Coronary artery (tissue), 2 donors: ENCODE measurements around the gene EFNA1.
A peak's percentile ranks its signal among the peaks of the same experiment; 100 is the strongest.

Experiments used
- DNase-seq: peaks from one replicate; pipeline ENCODE4 v3.0.0-alpha.2; 2017; ENCODE audit warnings: low spot score
- H3K27ac ChIP-seq, 2 donors: fragments of 200-600 bp; sonication (generic); one replicate each; pipeline ENCODE4 v1.5.1; 2016 to 2019
- H3K4me3 ChIP-seq: fragments of 200-600 bp; sonication (generic); 2 replicates; pipeline ENCODE4 v1.5.1; 2016; ENCODE audit warnings: mild to moderate bottlenecking, moderate library complexity
- TF ChIP-seq, protein P1 (sequence below): fragments of 200-600 bp; sonication (generic); IDR thresholded peaks from one replicate; pipeline ENCODE4 v1.5.1; 2019; ENCODE audit warnings: antibody characterized with exemption

The EFNA1 gene

DNA sequence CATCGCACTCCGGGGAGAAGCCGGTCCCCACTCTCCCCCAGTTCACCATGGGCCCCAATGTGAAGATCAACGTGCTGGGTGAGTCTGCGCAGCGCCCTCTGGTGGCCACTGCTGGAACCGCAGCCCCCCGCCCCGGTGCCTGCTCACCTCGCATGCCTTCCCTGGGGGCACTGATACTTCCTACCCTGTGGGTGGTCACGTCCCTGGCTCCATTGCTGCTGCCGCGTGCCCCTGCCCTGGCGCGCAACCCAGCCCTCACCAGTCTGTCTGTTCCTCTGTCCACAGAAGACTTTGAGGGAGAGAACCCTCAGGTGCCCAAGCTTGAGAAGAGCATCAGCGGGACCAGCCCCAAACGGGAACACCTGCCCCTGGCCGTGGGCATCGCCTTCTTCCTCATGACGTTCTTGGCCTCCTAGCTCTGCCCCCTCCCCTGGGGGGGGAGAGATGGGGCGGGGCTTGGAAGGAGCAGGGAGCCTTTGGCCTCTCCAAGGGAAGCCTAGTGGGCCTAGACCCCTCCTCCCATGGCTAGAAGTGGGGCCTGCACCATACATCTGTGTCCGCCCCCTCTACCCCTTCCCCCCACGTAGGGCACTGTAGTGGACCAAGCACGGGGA lies 41.4 kb upstream of the EFNA1 start:
- DNase-seq: peak; percentile 79
- Histone ChIP-seq H3K4me3 (peak overlapping the region; percentile 74), H3K27ac (peak overlapping the region in 1 of 2 donors; percentile 90)
- TF ChIP-seq, protein P1, sequence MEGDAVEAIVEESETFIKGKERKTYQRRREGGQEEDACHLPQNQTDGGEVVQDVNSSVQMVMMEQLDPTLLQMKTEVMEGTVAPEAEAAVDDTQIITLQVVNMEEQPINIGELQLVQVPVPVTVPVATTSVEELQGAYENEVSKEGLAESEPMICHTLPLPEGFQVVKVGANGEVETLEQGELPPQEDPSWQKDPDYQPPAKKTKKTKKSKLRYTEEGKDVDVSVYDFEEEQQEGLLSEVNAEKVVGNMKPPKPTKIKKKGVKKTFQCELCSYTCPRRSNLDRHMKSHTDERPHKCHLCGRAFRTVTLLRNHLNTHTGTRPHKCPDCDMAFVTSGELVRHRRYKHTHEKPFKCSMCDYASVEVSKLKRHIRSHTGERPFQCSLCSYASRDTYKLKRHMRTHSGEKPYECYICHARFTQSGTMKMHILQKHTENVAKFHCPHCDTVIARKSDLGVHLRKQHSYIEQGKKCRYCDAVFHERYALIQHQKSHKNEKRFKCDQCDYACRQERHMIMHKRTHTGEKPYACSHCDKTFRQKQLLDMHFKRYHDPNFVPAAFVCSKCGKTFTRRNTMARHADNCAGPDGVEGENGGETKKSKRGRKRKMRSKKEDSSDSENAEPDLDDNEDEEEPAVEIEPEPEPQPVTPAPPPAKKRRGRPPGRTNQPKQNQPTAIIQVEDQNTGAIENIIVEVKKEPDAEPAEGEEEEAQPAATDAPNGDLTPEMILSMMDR: peak; percentile 99

DNA sequence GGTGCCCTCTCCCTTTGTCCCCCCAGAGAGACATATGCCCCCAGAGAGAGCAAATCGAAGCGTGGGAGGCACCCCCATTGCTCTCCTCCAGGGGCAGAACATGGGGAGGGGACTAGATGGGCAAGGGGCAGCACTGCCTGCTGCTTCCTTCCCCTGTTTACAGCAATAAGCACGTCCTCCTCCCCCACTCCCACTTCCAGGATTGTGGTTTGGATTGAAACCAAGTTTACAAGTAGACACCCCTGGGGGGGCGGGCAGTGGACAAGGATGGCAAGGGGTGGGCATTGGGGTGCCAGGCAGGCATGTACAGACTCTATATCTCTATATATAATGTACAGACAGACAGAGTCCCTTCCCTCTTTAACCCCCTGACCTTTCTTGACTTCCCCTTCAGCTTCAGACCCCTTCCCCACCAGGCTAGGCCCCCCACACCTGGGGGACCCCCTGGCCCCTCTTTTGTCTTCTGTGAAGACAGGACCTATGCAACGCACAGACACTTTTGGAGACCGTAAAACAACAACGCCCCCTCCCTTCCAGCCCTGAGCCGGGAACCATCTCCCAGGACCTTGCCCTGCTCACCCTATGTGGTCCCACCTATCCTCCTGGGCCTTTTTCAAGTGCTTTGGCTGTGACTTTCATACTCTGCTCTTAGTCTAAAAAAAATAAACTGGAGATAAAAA lies 40.7 kb upstream of the EFNA1 start:
- DNase-seq: no peak
- H3K4me3 ChIP-seq: no peak overlapping the region
- H3K27ac ChIP-seq: no peak overlapping the region
- TF ChIP-seq, protein P1: no peak

DNA sequence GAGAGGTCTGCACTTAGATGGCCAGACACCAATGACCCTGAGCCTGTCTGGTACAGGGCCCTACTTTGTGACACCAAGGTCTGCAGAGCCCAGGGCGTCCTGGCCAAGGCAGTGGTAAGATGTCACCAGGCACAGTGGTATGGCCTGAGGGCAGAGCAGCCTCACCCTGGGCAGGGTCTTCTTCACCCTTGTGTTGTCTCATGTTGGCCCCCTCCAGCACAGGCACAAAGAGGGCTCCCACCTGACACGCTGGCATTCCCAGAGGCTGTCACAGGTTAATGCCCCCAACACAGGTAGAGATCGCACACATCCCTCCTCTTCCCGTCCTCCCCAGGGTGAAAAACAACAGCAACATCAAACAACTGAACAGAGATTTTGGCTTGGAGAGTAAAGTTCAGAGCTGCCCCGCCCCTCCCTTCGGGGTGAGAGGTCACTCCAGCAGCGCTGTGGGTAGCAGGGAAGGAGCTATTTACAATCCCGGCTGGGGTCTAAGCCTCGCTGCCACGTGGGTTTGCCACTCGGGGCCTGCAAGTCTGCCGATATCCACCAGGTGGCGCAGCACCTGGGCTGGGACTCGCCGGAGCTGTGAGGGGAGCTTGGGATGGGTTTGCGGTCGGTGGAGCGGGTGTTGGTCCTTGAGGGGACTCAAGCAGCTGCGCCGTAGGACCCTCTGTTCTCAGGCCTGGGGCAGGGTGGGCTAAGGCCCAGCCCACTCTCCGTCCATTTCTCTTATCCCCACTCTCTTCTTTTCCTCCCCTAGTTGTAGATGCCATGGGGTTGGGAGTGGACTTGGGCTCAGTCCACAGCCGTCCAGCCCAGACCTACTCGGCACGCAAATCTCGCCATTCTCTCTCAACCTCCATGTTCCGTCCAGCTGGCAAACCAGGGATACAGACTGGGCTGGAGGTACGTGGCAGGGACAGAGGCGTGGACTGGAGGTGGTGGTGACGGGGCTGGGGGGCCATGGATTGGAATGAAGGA lies 36.3 kb upstream of the EFNA1 start:
- no peak overlapping the region for H3K27ac ChIP-seq
- DNase-seq: peak; percentile 83
- no peak overlapping the region for H3K4me3 ChIP-seq
- TF ChIP-seq, protein P1: peak; percentile 96

DNA sequence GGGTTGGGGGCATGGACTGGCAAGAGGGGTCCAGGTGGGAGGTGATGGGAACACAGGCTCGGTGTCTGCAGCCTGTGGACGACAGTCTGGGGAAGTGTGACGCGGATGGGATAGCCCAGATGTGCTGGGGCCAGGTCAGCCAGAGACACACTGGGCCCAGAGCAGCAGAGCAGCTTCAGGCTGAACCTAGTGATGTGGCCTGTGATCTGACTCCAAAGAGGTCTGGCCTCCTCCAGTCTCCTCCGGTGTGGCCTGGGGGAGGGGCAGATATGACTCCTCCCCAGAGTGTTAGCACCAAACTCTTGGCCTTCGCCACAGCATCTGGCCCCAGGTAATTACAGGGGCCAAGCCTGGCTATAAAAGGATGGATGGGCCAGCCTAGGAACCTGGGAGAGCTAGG lies 35.5 kb upstream of the EFNA1 start:
- Histone ChIP-seq H3K4me3 (no peak overlapping the region), H3K27ac (no peak overlapping the region)
- DNase-seq: no peak
- TF ChIP-seq, protein P1: no peak

DNA sequence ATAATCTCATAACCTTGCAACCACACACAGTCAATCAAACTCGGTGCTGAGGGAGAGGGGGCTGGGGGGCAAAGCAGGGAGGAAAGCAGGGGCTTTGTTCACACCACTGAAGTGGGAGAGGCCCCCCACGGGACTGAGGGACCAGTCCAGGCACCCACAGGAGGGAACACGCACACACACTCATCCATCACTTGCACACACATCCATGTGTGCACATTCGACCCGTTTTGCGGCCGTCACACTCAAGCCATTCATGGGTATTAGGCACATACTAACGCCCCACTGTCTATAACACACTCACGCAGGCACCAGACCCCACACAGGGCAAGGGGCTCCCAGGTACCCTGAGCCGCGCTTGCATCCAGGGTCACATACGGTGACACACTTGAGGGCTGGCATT lies 35.0 kb upstream of the EFNA1 start:
- no peak overlapping the region for H3K4me3 ChIP-seq
- no peak overlapping the region for H3K27ac ChIP-seq
- DNase-seq: no peak
- TF ChIP-seq, protein P1: no peak

DNA sequence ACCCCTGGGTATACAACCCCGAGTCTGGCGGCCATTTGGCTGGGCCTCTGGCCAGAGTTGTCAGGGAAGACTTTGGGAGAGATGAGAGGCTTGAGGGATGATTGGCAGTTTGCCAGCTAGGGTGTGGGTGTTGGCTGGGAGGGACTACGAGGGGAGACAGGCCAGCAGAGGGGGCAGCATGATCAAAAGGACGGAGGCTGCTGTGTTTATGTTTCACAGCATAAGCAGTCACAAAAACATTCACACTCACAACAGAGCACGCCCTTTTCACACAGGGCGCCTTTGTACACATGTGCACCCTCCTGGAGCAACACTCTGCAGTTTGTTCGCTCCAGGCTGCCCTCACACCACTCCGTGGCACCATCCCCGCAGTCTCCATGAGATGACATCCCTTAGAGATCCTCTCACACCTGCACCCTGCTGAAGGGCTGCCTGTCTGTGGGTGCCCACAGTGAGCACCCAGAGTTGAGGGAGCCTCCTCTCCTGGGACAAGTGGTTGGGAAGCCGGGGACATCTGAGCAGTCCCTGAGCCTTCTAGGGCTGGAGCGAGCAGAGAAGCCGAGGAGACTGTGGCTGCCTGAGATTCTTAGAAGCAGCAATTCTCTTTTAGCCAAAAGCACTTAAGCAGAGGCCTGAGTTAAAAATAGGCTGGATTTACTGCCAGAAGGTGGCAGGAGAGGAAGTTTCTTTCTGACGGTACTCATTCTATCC lies 33.6 kb upstream of the EFNA1 start:
- H3K4me3 ChIP-seq: no peak overlapping the region
- peak overlapping the region; percentile 19 to 66 for H3K27ac ChIP-seq
- DNase-seq: no peak
- TF ChIP-seq, protein P1: peak; percentile 11
